ENCODE data around the gene B3GNT8.
"Not testable (repeated sequence)": the region's sequence is repeated elsewhere in the genome, so short reads cannot be mapped to it uniquely, and the experiment has no call there.

B3GNT8 gene

GRCh38 chr19:41420101-41420880 lies 6.9 kb downstream of the B3GNT8 start:
- DNase-seq (ENCODE audit: extremely low read depth in 1 of 2, low read depth in 1 of 2): no peak

- DNase-seq (ENCODE audit: extremely low read depth in 1 of 2, low read depth in 1 of 2): no peak
Measured at GRCh38 chr19:41416194-41416674, 10.9 kb downstream of the B3GNT8 start.

- no peak for DNase-seq (ENCODE audit: extremely low read depth in 1 of 2, low read depth in 1 of 2)
Measured at GRCh38 chr19:41415154-41415571, 12.0 kb downstream of the B3GNT8 start.

- DNase-seq (ENCODE audit: extremely low read depth in 1 of 2, low read depth in 1 of 2): no peak
Measured at GRCh38 chr19:41414461-41414860, 12.7 kb downstream of the B3GNT8 start.

- DNase-seq (ENCODE audit: extremely low read depth in 1 of 2, low read depth in 1 of 2): no peak
Measured at GRCh38 chr19:41413947-41414346, 13.2 kb downstream of the B3GNT8 start.

GRCh38 chr19:41412953-41413352 lies 14.2 kb downstream of the B3GNT8 start:
- no peak for DNase-seq (ENCODE audit: extremely low read depth in 1 of 2, low read depth in 1 of 2)

- DNase-seq (ENCODE audit: extremely low read depth in 1 of 2, low read depth in 1 of 2): no peak
Measured at GRCh38 chr19:41411968-41412265, 15.3 kb downstream of the B3GNT8 start.

- no peak for DNase-seq (ENCODE audit: extremely low read depth in 1 of 2, low read depth in 1 of 2)
Measured at GRCh38 chr19:41411100-41411967, 15.8 kb downstream of the B3GNT8 start.

GRCh38 chr19:41410336-41411054 lies 16.7 kb downstream of the B3GNT8 start:
- no peak for DNase-seq (ENCODE audit: extremely low read depth in 1 of 2, low read depth in 1 of 2)

GRCh38 chr19:41409288-41409687 lies 17.9 kb downstream of the B3GNT8 start:
- DNase-seq (ENCODE audit: extremely low read depth in 1 of 2, low read depth in 1 of 2): no peak

- DNase-seq (ENCODE audit: extremely low read depth in 1 of 2, low read depth in 1 of 2): not testable (repeated sequence)
Measured at GRCh38 chr19:41408846-41409245, 18.3 kb downstream of the B3GNT8 start.

GRCh38 chr19:41408256-41408655 lies 18.9 kb downstream of the B3GNT8 start:
- DNase-seq (ENCODE audit: extremely low read depth in 1 of 2, low read depth in 1 of 2): no peak

- DNase-seq (ENCODE audit: extremely low read depth in 1 of 2, low read depth in 1 of 2): no peak
Measured at GRCh38 chr19:41407271-41407670, 19.9 kb downstream of the B3GNT8 start.

- no peak for DNase-seq (ENCODE audit: extremely low read depth in 1 of 2, low read depth in 1 of 2)
Measured at GRCh38 chr19:41405776-41406175, 21.4 kb downstream of the B3GNT8 start.

GRCh38 chr19:41403181-41403970 lies 23.8 kb downstream of the B3GNT8 start:
- no peak for DNase-seq (ENCODE audit: extremely low read depth in 1 of 2, low read depth in 1 of 2)

GRCh38 chr19:41402010-41402409 lies 25.2 kb downstream of the B3GNT8 start:
- no peak for DNase-seq (ENCODE audit: extremely low read depth in 1 of 2, low read depth in 1 of 2)

- DNase-seq (ENCODE audit: extremely low read depth in 1 of 2, low read depth in 1 of 2): no peak
Measured at GRCh38 chr19:41401483-41401882, 25.7 kb downstream of the B3GNT8 start.

GRCh38 chr19:41399525-41399924 lies 27.6 kb downstream of the B3GNT8 start:
- no peak for DNase-seq (ENCODE audit: extremely low read depth in 1 of 2, low read depth in 1 of 2)

GRCh38 chr19:41399091-41399490 lies 28.1 kb downstream of the B3GNT8 start:
- no peak for DNase-seq (ENCODE audit: extremely low read depth in 1 of 2, low read depth in 1 of 2)

- DNase-seq (ENCODE audit: extremely low read depth in 1 of 2, low read depth in 1 of 2): no peak
Measured at GRCh38 chr19:41398598-41398997, 28.6 kb downstream of the B3GNT8 start.

- no peak for DNase-seq (ENCODE audit: extremely low read depth in 1 of 2, low read depth in 1 of 2)
Measured at GRCh38 chr19:41398050-41398418, 29.1 kb downstream of the B3GNT8 start.
